GM19239 (cell line): Measurements from ENCODE around the gene NABP2.
"Not testable (repeated sequence)": the region's sequence is repeated elsewhere in the genome, so short reads cannot be mapped to it uniquely, and the experiment has no call there.

Source experiments
- DNase-seq: peaks from one replicate; pipeline ENCODE4 v3.0.0; 2011; ENCODE audit warnings: low spot score; ENCODE audit not compliant: insufficient read length
- FAIRE-seq: peaks from 2 replicates; lab custom pipeline; 2011; peaks lifted over from hg19 to GRCh38; lab: Jason Lieb, UNC

NABP2 gene

DNA sequence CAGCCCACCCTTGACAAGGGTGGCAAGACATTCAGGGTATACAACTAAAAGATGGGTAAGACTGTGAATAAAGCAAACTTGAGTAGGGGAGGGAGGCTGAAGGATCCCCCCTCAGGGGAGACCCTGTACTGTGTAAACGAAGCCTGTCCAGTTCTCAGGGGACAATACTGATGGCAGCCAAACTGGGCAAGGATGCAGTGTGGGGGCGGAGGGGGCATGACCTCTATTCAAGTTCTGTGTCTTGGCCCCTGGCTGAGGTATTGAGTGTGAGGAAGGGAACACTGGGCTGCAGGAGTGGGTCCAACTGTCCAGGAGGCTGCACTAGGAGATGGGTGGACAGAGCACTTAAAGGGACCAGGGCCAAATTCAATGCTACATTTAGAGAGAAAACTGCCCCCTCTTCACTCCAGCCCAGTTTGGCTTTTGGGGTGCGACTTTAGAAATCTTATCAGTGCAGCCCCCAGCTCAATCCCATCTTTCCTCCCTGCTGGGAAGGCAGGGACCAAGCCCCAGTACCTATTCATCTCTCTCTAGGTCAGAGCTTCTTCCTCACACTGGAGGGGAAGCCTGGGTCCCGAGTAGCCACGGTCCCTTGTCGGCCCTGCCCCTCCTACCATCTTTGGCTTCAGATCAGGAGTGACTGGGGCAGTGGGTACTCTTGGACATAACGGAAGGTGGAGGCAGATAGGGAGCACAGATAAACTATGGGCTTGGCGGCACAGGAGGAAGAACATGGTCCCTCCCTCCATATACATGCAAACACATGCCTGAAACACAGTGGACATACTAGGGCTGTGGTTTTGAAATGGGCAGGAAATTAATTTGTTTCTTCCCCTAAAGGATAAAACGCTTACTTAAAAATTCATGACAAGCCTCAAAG is 17.5 kb downstream of the NABP2 start:
- DNase-seq (no peak), FAIRE-seq (no peak)

DNA sequence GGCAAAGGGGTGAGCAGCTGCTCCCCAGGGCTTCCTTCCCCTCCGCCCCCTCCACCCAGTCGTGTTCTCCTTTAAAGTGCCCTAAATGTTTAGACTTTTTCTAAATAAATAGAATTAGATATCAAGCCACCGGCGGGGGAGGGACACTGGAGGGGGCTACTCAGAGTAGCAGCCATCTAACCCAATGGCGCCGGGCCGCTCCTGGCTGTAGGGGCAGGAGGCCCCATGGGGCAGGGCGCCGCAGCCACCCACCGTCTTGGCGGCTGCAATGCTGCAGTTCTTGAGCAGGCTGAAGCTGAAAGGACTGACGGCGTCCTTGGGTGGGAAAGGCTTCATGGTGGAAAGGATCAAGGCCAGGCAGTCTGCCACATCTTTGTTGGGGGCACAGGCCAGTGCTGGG is 18.8 kb downstream of the NABP2 start:
- FAIRE-seq (no peak), DNase-seq (no peak)

GRCh38 chr12:56243731-56244181 is 19.6 kb downstream of the NABP2 start:
- DNase-seq, result no peak
- FAIRE-seq, result no peak

DNA sequence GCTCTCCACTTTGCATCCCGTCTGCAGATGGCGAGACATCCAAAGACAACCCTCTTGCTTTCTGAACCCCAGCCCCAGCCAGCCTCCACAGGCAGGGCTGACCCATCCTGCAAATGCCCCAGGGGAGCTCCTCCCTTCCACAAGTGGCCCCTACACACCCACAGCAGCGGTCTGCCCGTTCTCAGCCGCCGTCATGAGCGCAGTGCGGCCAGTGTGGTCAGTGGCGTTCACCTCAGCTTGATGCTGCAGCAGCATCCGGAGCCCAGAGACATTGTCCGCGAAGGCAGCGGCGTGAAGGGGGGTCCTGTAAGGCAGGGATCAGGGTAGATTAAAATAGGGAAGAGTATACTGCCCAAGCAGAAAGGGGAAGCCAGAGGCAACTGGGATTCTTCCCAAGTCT is 20.4 kb downstream of the NABP2 start:
- DNase-seq (no peak), FAIRE-seq (no peak)

GRCh38 chr12:56247923-56248322 is 23.8 kb downstream of the NABP2 start:
- FAIRE-seq, result no peak
- no peak for DNase-seq

GRCh38 chr12:56248711-56249110 is 24.6 kb downstream of the NABP2 start:
- FAIRE-seq, result no peak
- no peak for DNase-seq

GRCh38 chr12:56252649-56253048 is 28.5 kb downstream of the NABP2 start:
- FAIRE-seq, result no peak

DNA sequence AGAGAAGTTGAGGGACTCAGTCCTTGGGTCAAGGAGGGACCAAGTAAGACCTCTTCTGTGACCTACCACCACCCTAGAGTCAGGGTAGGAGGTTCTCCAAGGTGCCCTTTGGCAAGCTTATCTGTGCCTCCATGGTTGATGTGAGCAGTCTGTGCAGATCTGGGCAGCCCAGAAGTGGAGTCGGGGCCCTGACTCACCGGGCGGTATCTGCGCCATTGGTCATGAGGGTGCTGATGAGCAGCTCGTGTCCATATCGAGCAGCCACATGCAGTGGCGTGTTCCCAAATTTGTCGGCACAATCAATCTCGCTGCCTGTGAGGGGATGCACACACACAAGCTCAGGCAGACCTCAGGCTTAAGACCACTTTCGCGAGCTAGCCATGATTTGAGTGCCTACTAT is 28.9 kb downstream of the NABP2 start:
- FAIRE-seq, result no peak
- no peak for DNase-seq

More at GRCh38 chr12:56252649-56253048, 28.5 kb downstream of the NABP2 start:
- no peak for DNase-seq

GRCh38 chr12:56255671-56256070 is 31.5 kb downstream of the NABP2 start:
- DNase-seq, result no peak
- FAIRE-seq, result no peak

- DNase-seq, result no peak
- no peak for FAIRE-seq
Observed at GRCh38 chr12:56256326-56256960, 32.3 kb downstream of the NABP2 start.

GRCh38 chr12:56257071-56257470 is 32.9 kb downstream of the NABP2 start:
- DNase-seq (no peak), FAIRE-seq (no peak)

DNA sequence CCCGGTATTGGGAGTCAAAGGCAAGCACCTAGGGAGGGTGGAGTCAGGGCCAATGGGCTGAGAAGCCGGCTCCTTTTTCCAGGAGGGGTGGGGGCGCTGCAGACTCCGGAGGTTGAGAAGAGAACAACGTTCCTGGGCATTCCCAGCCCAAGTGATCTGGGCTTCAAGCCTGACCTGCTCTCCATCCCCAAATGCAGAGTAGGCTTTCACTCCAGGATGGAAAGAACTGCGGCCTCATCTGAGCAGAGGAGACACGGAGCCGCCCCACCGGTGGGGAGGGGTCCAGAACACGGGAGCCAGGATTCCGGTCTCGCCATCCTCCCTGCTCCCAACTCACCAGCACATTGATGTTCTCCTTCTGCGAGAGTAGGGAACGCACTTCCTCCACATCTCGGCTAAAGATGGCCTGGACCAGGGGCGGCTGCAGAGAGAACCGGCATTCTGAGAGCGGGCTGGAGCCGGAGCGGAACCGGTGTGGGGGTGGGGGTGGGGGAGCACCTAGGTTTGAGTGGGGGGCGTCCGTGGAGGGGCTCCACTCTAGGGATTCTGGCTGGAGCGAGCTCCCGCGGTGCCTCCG is 33.4 kb downstream of the NABP2 start:
- FAIRE-seq (peak; percentile 35), DNase-seq (no peak)

DNA sequence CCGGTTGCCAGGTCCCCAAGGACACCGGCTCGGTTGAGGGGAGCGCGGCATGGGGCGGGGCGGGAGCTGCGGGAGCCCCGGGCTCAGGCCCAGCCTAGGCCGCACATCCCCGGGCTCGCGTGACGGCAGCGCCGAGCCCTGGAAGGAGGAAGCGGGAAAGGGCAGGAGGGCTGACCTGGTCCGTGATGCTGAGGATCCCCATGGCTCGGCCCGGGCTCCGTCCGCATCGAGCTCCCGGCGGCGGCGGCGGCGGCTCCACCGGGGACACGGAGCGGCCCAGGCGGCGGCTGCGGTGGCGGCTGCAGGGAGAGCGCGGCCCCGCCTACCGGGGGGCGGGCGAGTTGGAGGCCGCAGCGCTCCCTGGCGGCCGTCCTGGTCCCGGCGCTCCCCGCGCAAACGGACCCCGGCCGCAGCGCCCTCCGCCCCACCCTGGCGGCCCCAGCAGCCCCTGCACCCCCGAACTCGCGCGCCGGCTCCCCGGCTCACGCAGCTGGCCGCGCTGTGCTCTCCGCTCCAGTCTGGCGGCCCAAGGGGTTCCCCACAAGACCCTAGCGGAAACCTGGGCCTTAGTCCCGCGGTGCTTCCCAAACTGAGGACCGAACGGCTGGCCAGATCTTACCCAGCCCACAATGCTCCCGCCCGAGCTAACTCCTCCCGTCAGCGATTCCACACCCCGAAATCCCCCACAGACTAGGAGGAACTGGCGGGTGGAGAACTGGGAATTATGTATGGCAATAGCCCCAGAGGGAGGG is 34.1 kb downstream of the NABP2 start, which contains the start of gene ANKRD52:
ANKRD52 (minus strand) TSS at position 317 of the 752 bp plus-strand sequence; CDS start at position 202, 115 bp downstream.
- FAIRE-seq (peak; percentile 72), DNase-seq (peak; percentile 95)

DNA sequence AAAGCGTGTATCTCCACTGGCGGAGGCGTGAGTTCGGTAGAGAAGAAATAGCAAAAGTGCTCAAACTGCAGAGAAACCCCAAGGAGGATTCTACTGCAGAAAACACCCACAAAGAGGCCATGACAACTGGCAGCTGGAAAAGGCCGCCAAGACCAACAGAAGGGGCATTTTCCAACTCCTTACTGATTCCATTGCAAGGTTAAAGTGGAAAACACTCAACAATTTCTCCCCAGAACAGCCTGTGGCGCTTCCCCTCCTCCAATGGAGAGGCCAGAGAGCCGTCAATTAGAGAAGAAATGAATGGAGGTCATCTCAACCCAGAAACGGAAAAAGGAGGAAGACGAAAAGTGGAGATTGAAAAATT is 34.7 kb downstream of the NABP2 start:
- DNase-seq (no peak), FAIRE-seq (no peak)

DNA sequence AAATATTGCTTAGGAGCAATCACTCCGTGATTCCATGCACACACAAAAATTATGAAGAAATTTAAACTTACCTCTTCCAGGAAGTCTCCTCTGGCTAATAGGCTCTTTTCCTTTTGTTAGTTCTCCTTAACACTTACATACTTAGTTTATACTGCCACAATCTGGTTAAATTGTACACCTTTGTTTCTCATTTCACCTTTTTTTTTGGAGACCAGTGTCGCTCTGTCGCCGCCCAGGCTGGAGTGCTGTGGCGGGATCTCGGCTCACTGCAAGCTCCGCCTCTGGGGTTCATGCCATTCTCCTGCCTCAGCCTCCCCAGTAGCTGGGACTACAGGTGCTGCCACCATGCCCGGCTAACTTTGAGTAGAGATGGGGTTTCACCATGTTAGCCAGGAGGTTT is 36.2 kb downstream of the NABP2 start:
- no peak for DNase-seq
- FAIRE-seq, result no peak

- DNase-seq, result no peak
- no peak for FAIRE-seq
Observed at GRCh38 chr12:56260921-56261320, 36.8 kb downstream of the NABP2 start.

- DNase-seq, result no peak
- FAIRE-seq, result no peak
Observed at GRCh38 chr12:56261503-56262232, 37.5 kb downstream of the NABP2 start.

GRCh38 chr12:56262955-56263354 is 38.8 kb downstream of the NABP2 start:
- FAIRE-seq, DNase-seq: not testable (repeated sequence)

DNA sequence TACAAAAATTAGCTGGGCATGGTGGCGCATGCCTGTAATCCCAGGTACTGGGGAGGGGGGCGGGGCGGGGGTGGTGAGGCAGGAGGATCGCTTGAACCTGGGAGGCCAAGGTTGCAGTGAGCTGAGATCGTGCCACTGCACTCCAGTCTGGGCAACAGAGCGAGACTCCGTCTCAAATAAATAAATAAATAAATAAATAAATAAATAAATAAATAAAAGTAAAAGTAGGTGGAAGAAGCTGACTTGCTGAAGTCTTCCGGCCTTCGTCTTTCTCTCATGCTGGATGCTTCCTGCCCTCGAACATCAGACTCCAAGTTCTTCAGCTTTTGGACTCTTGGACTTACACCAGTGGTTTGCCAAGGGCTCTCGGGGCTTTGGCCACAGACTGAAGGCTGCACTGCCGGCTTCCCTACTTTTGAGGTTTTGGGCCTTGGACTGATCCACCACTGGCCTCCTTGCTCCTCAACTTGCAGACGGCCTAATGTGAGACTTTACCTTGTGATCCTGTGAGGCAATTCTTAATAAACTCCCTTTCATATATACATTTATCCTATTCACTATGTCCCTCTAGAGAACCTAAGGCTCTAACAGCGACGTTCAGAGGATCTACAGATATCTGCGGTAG is 42.0 kb downstream of the NABP2 start:
- not testable (repeated sequence) for FAIRE-seq, DNase-seq
